Urothelium cell line (cell line): Measurements from ENCODE around the gene ZMYND11.

Experiments used
- DNase-seq: peaks from one replicate; pipeline ENCODE4 v3.0.0; 2011; ENCODE audit warnings: low spot score, mixed read lengths
- FAIRE-seq: peaks from 2 replicates; lab custom pipeline; 2011; peaks lifted over from hg19 to GRCh38; lab: Jason Lieb, UNC

Gene ZMYND11

GRCh38 chr10:190216-190615 is 55.0 kb downstream of the ZMYND11 start:
- FAIRE-seq: no peak

DNA sequence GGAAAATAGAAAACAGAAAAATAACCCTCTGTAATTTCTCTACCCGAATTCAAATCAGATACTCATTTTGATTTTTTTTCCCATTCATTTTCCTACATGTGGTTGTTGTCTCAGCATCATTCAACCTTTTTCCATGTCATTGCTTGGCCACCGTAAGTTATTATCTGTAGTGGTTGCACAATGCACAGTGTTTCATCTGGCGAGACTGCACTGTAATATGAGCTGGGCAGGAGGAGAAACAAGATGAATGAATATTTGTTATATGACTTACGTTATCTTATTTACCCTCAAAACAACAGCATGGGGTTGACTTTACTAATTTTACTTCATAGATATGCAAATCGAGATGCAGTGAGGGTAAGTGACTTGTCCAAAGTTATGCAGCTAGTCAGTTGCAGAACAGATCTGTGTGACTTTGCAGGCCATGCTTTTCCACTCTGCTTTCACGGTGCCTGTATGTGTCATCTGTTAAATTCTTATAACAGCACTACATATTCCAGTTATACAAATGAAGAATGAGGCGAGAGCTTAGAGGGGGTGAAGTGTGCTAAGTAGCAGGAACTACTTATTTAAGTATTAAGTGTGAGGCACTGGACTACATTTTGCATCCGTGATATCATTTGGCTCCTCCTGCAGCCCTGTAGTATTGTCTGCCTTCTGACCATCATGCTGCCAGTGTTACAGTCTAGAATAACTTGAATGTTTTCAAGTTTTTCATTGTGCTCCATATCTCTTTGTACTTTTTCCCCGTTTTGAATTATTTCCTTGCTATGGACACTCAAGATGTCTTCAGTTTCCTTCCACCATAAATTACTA is 56.7 kb downstream of the ZMYND11 start:
- FAIRE-seq (no peak), DNase-seq (no peak)

More at GRCh38 chr10:190216-190615, 55.0 kb downstream of the ZMYND11 start:
- DNase-seq: no peak

DNA sequence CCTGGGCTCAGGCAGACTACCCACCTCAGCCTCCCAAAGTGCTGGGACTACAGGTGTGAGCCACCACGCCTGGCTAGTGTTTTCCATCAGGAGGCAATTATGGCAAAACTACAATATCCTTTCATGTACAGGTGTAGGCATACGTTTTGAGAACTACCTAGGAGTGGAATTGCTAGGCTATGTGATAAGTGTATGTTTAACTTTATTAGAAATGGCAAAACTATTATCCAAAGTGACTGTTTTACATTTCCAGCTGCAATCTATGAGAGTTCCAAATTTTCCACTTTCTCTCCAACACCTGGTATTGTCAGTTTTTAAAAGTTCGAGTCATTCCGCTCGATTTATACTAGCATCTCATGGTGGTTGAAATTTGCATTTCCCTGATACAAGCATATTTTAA is 59.0 kb downstream of the ZMYND11 start:
- FAIRE-seq: no peak

DNA sequence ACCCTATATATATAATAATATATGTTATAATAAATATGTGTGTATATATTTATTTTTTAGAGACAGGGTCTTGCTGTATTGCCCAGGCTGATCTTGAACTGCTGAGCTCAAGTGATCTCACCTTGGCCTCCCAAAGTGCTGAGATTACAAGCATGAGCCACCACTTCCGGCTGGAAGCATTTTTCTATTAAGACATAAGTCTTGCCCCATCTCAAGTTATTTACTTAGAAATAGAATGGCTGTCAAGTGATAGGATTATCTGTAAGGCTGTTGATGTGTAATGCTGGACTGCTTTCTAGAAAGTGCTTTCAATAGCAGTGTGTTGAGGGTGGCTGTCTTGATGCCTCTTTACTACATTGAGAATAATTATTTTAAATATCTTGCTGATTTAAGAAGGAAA is 65.2 kb downstream of the ZMYND11 start:
- no peak for FAIRE-seq
- DNase-seq: no peak

More for the DNA sequence above, 59.0 kb downstream of the ZMYND11 start:
- no peak for DNase-seq

DNA sequence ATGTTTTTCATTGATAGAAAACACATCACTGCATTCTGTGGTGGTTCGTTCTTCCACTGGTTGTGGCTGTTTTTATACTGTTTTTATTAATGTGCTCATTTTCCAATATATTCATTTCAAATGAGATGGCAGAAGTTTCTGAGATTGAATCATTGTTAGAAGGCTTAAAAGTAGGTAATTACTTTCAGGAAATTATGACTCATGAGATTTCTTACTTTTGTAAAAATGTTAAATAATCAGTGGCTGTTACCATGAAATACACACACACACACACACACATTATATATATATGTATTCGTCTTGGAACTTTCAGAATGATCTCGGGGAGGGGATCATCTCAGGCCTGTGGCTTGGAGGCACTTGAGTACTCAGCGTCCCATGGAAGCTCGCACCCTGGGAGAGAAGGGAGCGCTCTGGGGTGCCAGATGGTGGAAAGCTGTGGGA is 66.1 kb downstream of the ZMYND11 start:
- no peak for FAIRE-seq
- no peak for DNase-seq

DNA sequence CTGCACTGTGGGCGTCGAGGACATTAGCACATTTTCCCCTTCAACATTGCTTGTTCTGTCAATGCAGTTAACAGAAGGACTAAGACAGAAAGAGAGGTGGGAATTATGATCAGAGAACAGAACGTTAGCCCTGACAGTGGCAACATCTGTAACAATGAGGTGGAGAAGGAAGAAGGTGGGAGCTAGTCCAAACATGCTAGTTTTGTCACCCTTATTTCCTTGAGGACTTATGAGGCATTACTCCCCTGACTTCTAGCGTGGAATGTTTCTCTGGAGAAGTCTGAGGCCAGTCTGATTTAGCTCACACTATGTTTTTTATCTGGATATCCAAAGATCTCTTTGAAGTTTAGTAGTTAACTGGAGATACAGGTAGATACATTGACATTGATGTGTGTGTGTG is 73.4 kb downstream of the ZMYND11 start:
- FAIRE-seq: no peak
- no peak for DNase-seq

DNA sequence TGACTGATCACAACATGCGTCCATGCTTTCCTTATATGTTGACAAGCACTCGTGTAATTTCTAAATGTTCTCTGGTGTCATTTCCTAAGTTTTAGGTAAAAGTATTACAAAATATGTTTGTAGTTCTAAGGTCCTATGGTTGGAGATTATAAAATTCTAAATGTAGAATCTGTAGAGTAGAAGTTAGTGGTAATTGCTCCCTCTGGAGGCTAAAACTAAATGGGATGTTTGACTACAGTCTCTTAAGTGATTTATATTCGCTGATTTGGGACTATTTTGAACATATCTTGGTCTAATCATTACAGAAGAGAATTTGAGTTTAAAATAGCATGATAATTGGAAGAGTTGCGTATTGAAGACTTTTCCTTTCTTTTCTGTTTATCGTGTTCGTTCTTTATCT is 74.1 kb downstream of the ZMYND11 start:
- DNase-seq (no peak), FAIRE-seq (no peak)

GRCh38 chr10:210297-210696 is 75.0 kb downstream of the ZMYND11 start:
- FAIRE-seq (no peak), DNase-seq (no peak)

- DNase-seq (no peak), FAIRE-seq (no peak)
These were observed 80.2 kb downstream of the ZMYND11 start for GRCh38 chr10:215444-215843.

- FAIRE-seq: no peak
- no peak for DNase-seq
These were observed 83.5 kb downstream of the ZMYND11 start for GRCh38 chr10:218798-219197.

- FAIRE-seq: no peak
- DNase-seq: no peak
These were observed 84.6 kb downstream of the ZMYND11 start for GRCh38 chr10:219731-220472.

DNA sequence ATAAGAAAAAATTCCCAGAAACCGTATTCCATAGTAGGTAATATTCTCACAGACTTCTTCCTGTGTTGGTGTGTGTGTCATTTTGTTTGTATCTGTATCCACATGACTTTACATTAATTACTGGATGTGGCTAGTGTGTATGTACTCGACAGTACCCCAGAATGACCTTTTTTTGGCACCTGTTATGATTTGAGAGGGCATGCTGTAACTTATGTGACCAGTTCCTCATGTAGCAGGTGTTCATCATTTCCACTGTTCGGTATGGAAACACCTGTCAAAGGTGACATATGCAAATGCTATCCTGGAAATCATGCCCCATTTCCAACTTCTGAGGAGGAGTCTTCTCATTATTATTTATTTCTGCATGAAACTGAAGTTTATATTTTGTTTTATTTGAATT is 89.3 kb downstream of the ZMYND11 start:
- no peak for FAIRE-seq
- no peak for DNase-seq

- no peak for FAIRE-seq
- no peak for DNase-seq
These were observed 90.8 kb downstream of the ZMYND11 start for GRCh38 chr10:226018-226417.

- no peak for DNase-seq
- no peak for FAIRE-seq
These were observed 91.8 kb downstream of the ZMYND11 start for GRCh38 chr10:227014-227413.

- DNase-seq: no peak
- FAIRE-seq: no peak
These were observed 93.1 kb downstream of the ZMYND11 start for GRCh38 chr10:228366-228765.

DNA sequence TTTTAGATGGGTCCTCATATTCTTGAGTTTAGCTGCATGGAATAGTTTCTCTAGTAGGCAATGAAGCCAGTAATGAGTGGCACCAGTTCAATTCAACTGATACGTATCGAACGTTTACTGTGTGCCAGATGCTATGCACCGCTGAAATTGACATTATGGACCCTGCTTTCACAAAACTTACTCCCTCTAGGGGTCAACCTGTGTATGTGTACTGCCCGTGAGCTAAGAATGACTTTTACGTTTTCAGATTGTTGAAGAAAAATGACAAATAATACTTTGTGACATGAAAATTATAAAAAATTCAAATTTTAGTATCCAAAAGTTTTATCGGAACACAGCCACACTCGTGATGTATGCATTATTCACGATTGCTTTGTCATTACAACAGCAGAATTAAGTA is 95.5 kb downstream of the ZMYND11 start:
- FAIRE-seq (no peak), DNase-seq (peak; percentile 1)

GRCh38 chr10:232061-232460 is 96.8 kb downstream of the ZMYND11 start:
- DNase-seq (no peak), FAIRE-seq (no peak)

- DNase-seq: no peak
- FAIRE-seq: no peak
These were observed 97.6 kb downstream of the ZMYND11 start for GRCh38 chr10:232878-233277.

- no peak for DNase-seq
These were observed 99.6 kb downstream of the ZMYND11 start for GRCh38 chr10:234708-235406.

GRCh38 chr10:235915-236314 is 100.7 kb downstream of the ZMYND11 start:
- DNase-seq: no peak
- FAIRE-seq: no peak

More at GRCh38 chr10:234708-235406, 99.6 kb downstream of the ZMYND11 start:
- no peak for FAIRE-seq

DNA sequence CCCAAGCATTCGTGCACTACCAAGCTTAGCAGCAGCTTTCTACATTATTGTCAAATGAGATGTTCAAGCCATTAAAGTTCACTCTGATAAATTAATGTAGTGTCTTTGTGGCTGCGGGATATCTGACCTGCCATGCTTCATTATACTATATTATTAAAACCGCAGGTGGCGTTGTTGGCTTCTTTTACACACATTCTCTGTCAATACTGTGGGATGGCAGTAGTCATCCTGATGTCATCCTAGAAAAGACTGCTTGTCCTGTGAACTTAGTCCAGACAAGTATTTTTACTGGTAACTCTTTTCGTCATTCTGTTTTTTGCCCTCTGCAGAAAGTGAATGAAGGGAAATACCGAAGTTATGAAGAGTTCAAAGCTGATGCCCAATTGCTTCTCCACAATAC is 103.9 kb downstream of the ZMYND11 start:
- FAIRE-seq (no peak), DNase-seq (no peak)
